ENCODE measurements around the gene ADAMTS17.

The ADAMTS17 gene

GRCh38 chr15:100244796-100245486, 96.8 kb downstream of the ADAMTS17 start:
- Histone ChIP-seq H3K27ac (ENCODE audit: low read depth, low read length) (no peak overlapping the region), H3K79me2 (ENCODE audit: control insufficient read depth, insufficient read depth, low read length, poor library complexity) (no peaks in the 10 kb centered on the region), H3K18ac (ENCODE audit: low read length) (no peak overlapping the region), H2BK5ac (ENCODE audit: low read depth, low read length, poor library complexity) (no peak overlapping the region), H3K27me3 (ENCODE audit: insufficient read depth, low read length) (no peaks in the 10 kb centered on the region), H3K4me1 (ENCODE audit: control insufficient read depth in 1 of 2, insufficient read depth in 2 of 2, low read length in 2 of 2) (peaks cover 7 to 19% of the 10 kb centered on the region in 2 experiments), H3K9ac (ENCODE audit: low read length) (no peak overlapping the region), H4K8ac (ENCODE audit: low read depth, low read length) (no peak overlapping the region), H2AK5ac (ENCODE audit: low read length) (no peak overlapping the region), H2BK12ac (ENCODE audit: low read length) (no peak overlapping the region), H3K4ac (ENCODE audit: low read depth, low read length) (no peak overlapping the region), H3K36me3 (ENCODE audit: control insufficient read depth in 1 of 2, insufficient read depth in 2 of 2, low read length in 2 of 2) (no peaks in the 10 kb centered on the region), H2BK120ac (ENCODE audit: insufficient read depth, low read length, poor library complexity) (no peak overlapping the region), H3K9me3 (ENCODE audit: insufficient read depth, low read depth, low read length) (peaks cover 5% of the 10 kb centered on the region), H3K4me2 (ENCODE audit: low read length) (no peak overlapping the region), H3K4me3 (ENCODE audit: low read depth, low read length) (no peak overlapping the region), H3K79me1 (ENCODE audit: low read length) (no peaks in the 10 kb centered on the region), H4K12ac (ENCODE audit: low read depth, low read length) (no peak overlapping the region), H3K23ac (ENCODE audit: low read length) (no peak overlapping the region), H4K91ac (ENCODE audit: low read depth, low read length) (no peak overlapping the region), H3K14ac (ENCODE audit: low read length) (no peak overlapping the region), H2AFZ (ENCODE audit: insufficient read depth, low read length, poor library complexity) (no peak overlapping the region)
- WGBS (ENCODE audit: extremely low coverage, insufficient coverage, insufficient read length): no CpG with 5 or more reads among the region's 10 CpGs
- DNase-seq: no peak

- no peak overlapping the region for H4K8ac ChIP-seq (ENCODE audit: low read depth, low read length)
- no CpG with 5 or more reads among the region's 2 CpGs for WGBS (ENCODE audit: extremely low coverage, insufficient coverage, insufficient read length)
- no peak overlapping the region for H3K4me2 ChIP-seq (ENCODE audit: low read length)
- H2AFZ ChIP-seq (ENCODE audit: insufficient read depth, low read length, poor library complexity): no peak overlapping the region
- H3K27me3 ChIP-seq (ENCODE audit: insufficient read depth, low read length): no peaks in the 10 kb centered on the region
- no peak overlapping the region for H3K4ac ChIP-seq (ENCODE audit: low read depth, low read length)
- DNase-seq: peak; percentile 23 to 55
- H4K12ac ChIP-seq (ENCODE audit: low read depth, low read length): no peak overlapping the region
- no peak overlapping the region for H3K4me3 ChIP-seq (ENCODE audit: low read depth, low read length)
- H3K4me1 ChIP-seq (ENCODE audit: control insufficient read depth in 1 of 2, insufficient read depth in 2 of 2, low read length in 2 of 2): peaks cover 7 to 19% of the 10 kb centered on the region in 2 experiments
- no peak overlapping the region for H3K18ac ChIP-seq (ENCODE audit: low read length)
- H3K79me2 ChIP-seq (ENCODE audit: control insufficient read depth, insufficient read depth, low read length, poor library complexity): no peaks in the 10 kb centered on the region
- no peak overlapping the region for H3K9ac ChIP-seq (ENCODE audit: low read length)
- no peaks in the 10 kb centered on the region for H3K9me3 ChIP-seq (ENCODE audit: insufficient read depth, low read depth, low read length)
- H3K14ac ChIP-seq (ENCODE audit: low read length): no peak overlapping the region
- H2BK12ac ChIP-seq (ENCODE audit: low read length): no peak overlapping the region
- no peaks in the 10 kb centered on the region for H3K36me3 ChIP-seq (ENCODE audit: control insufficient read depth in 1 of 2, insufficient read depth in 2 of 2, low read length in 2 of 2)
- no peak overlapping the region for H4K91ac ChIP-seq (ENCODE audit: low read depth, low read length)
- no peaks in the 10 kb centered on the region for H3K79me1 ChIP-seq (ENCODE audit: low read length)
- no peak overlapping the region for H2BK120ac ChIP-seq (ENCODE audit: insufficient read depth, low read length, poor library complexity)
- H2BK5ac ChIP-seq (ENCODE audit: low read depth, low read length, poor library complexity): no peak overlapping the region
- no peak overlapping the region for H3K23ac ChIP-seq (ENCODE audit: low read length)
- no peak overlapping the region for H3K27ac ChIP-seq (ENCODE audit: low read depth, low read length)
- no peak overlapping the region for H2AK5ac ChIP-seq (ENCODE audit: low read length)
Observed at GRCh38 chr15:100242989-100243388, 98.8 kb downstream of the ADAMTS17 start.

DNA sequence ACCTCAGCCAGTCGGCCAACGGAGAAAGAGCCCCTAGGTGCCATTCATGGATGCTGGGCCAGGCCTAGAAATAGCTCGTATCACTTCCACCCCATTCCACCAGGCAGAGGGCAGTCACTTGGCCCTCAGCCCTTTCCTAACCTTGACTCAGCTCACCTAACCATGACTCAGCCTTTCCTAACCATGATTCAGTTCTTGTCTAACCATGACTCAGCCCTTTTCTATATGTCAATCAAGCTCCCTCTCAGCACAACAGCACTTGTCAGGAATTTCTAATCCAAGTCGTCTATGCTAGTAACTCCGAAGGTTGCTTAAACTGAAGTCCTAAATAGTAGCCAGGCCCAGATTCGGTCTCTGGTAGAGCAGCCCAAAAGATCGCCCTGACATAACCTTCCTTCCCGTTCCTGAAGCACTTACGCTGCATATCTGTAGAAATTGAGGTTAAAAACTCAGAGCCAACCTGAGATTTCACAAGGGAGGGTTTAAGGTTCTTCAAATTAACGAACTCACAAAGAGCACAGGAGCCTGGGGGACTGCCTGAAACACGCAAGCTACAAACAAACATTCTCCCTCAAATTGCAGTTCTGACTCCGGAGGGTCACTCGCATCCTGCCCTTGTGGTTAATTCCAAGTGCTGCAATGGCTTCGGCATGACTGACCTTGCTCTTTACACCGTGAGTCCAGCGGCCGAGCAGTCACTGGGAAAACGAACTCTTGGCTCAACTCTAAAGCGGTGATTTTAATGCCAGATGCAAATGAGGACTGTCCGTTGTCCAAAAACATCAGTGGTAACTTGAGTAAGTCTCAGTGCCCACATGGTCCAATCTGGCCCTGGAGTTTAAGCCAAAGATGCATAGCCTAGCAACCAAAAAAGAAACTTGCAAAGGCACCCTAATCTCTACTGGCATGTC, 99.9 kb downstream of the ADAMTS17 start:
- no peak overlapping the region for H3K27ac ChIP-seq (ENCODE audit: low read depth, low read length)
- H4K12ac ChIP-seq (ENCODE audit: low read depth, low read length): no peak overlapping the region
- H2AFZ ChIP-seq (ENCODE audit: insufficient read depth, low read length, poor library complexity): no peak overlapping the region
- no peak overlapping the region for H3K14ac ChIP-seq (ENCODE audit: low read length)
- no peak overlapping the region for H4K91ac ChIP-seq (ENCODE audit: low read depth, low read length)
- peak in 1 of 2 donors; percentile 18 for DNase-seq
- no peak overlapping the region for H2BK12ac ChIP-seq (ENCODE audit: low read length)
- no CpG with 5 or more reads among the region's 20 CpGs for WGBS (ENCODE audit: extremely low coverage, insufficient coverage, insufficient read length)
- H4K8ac ChIP-seq (ENCODE audit: low read depth, low read length): no peak overlapping the region
- H3K18ac ChIP-seq (ENCODE audit: low read length): no peak overlapping the region
- no peak overlapping the region for H3K4me2 ChIP-seq (ENCODE audit: low read length)
- H3K4me3 ChIP-seq (ENCODE audit: low read depth, low read length): no peak overlapping the region
- no peak overlapping the region for H2AK5ac ChIP-seq (ENCODE audit: low read length)
- H3K27me3 ChIP-seq (ENCODE audit: insufficient read depth, low read length): no peaks in the 10 kb centered on the region
- H3K79me2 ChIP-seq (ENCODE audit: control insufficient read depth, insufficient read depth, low read length, poor library complexity): no peaks in the 10 kb centered on the region
- no peak overlapping the region for H3K4ac ChIP-seq (ENCODE audit: low read depth, low read length)
- H3K36me3 ChIP-seq (ENCODE audit: control insufficient read depth in 1 of 2, insufficient read depth in 2 of 2, low read length in 2 of 2): no peaks in the 10 kb centered on the region
- H3K23ac ChIP-seq (ENCODE audit: low read length): no peak overlapping the region
- H3K9me3 ChIP-seq (ENCODE audit: insufficient read depth, low read depth, low read length): no peaks in the 10 kb centered on the region
- H2BK120ac ChIP-seq (ENCODE audit: insufficient read depth, low read length, poor library complexity): no peak overlapping the region
- no peak overlapping the region for H3K9ac ChIP-seq (ENCODE audit: low read length)
- peaks cover 4 to 13% of the 10 kb centered on the region in 2 experiments for H3K4me1 ChIP-seq (ENCODE audit: control insufficient read depth in 1 of 2, insufficient read depth in 2 of 2, low read length in 2 of 2)
- H2BK5ac ChIP-seq (ENCODE audit: low read depth, low read length, poor library complexity): no peak overlapping the region
- no peaks in the 10 kb centered on the region for H3K79me1 ChIP-seq (ENCODE audit: low read length)

- Histone ChIP-seq H4K91ac (ENCODE audit: low read depth, low read length) (no peak overlapping the region), H3K4me1 (ENCODE audit: control insufficient read depth in 1 of 2, insufficient read depth in 2 of 2, low read length in 2 of 2) (no peaks in the 10 kb centered on the region), H2BK5ac (ENCODE audit: low read depth, low read length, poor library complexity) (no peak overlapping the region), H4K8ac (ENCODE audit: low read depth, low read length) (no peak overlapping the region), H2AFZ (ENCODE audit: insufficient read depth, low read length, poor library complexity) (no peak overlapping the region), H2AK5ac (ENCODE audit: low read length) (no peak overlapping the region), H3K4ac (ENCODE audit: low read depth, low read length) (no peak overlapping the region), H3K27ac (ENCODE audit: low read depth, low read length) (no peak overlapping the region), H2BK12ac (ENCODE audit: low read length) (no peak overlapping the region), H3K4me3 (ENCODE audit: low read depth, low read length) (no peak overlapping the region), H3K9me3 (ENCODE audit: insufficient read depth, low read depth, low read length) (no peaks in the 10 kb centered on the region), H3K27me3 (ENCODE audit: insufficient read depth, low read length) (no peaks in the 10 kb centered on the region), H3K36me3 (ENCODE audit: control insufficient read depth in 1 of 2, insufficient read depth in 2 of 2, low read length in 2 of 2) (no peaks in the 10 kb centered on the region), H3K79me2 (ENCODE audit: control insufficient read depth, insufficient read depth, low read length, poor library complexity) (no peaks in the 10 kb centered on the region), H2BK120ac (ENCODE audit: insufficient read depth, low read length, poor library complexity) (no peak overlapping the region), H4K12ac (ENCODE audit: low read depth, low read length) (no peak overlapping the region), H3K4me2 (ENCODE audit: low read length) (no peak overlapping the region), H3K23ac (ENCODE audit: low read length) (no peak overlapping the region), H3K14ac (ENCODE audit: low read length) (no peak overlapping the region), H3K18ac (ENCODE audit: low read length) (no peak overlapping the region), H3K79me1 (ENCODE audit: low read length) (no peaks in the 10 kb centered on the region), H3K9ac (ENCODE audit: low read length) (no peak overlapping the region)
- DNase-seq: no peak
- WGBS (ENCODE audit: extremely low coverage, insufficient coverage, insufficient read length): no CpG with 5 or more reads among the region's 15 CpGs
Observed at GRCh38 chr15:100236981-100237720, 104.6 kb downstream of the ADAMTS17 start.
